HepG2 (cell line): ENCODE measurements around the gene NR1I2. TPM values are rescaled to one million over a fixed set of nuclear protein-coding genes. Genes with fewer than 3 reads are reported as not detected.

Experiments used
- CEBPZ ChIP-seq: IDR thresholded peaks from 2 replicates; pipeline ENCODE4 v1.6.1; 2012; ENCODE audit warnings: low read length, improper control_type of control experiment
- CENPBD1 ChIP-seq: sonication (generic); formaldehyde crosslinking; IDR thresholded peaks from 2 replicates; pipeline ENCODE4 v1.8.0; 2022; ENCODE audit warnings: missing genetic modification reagents, low read depth, mild to moderate bottlenecking, borderline replicate concordance
- FOXM1 ChIP-seq: sonication (generic); formaldehyde crosslinking; IDR thresholded peaks from 2 replicates; pipeline ENCODE4 v1.5.0; 2020; ENCODE audit warnings: missing genetic modification reagents
- HMG20B ChIP-seq: conservative IDR thresholded peaks from 2 replicates; pipeline ENCODE4 v1.6.1; 2016; ENCODE audit warnings: missing genetic modification reagents, missing compliant biosample characterization
- ISL2 ChIP-seq: sonication (generic); formaldehyde crosslinking; IDR thresholded peaks from 2 replicates; pipeline ENCODE4 v1.5.0; 2020; ENCODE audit warnings: missing genetic modification reagents
- JARID2 ChIP-seq: sonication (generic); formaldehyde crosslinking; IDR thresholded peaks from 2 replicates; pipeline ENCODE4 v1.8.1; 2023; ENCODE audit warnings: missing genetic modification reagents, inconsistent platforms; ENCODE audit not compliant: insufficient replicate concordance
- KDM1A ChIP-seq: IDR thresholded peaks from 2 replicates; pipeline ENCODE4 v1.6.1; 2016; ENCODE audit warnings: missing compliant biosample characterization
- KDM3A ChIP-seq: IDR thresholded peaks from 2 replicates; pipeline ENCODE4 v1.6.1; 2018; ENCODE audit warnings: low read depth, missing compliant biosample characterization
- PHF8 ChIP-seq: sonication (generic); formaldehyde crosslinking; IDR thresholded peaks from 2 replicates; pipeline ENCODE4 v1.5.0; 2020; ENCODE audit warnings: missing genetic modification reagents
- PITX1 ChIP-seq: sonication (generic); formaldehyde crosslinking; IDR thresholded peaks from 2 replicates; pipeline ENCODE4 v1.5.1; 2020; ENCODE audit warnings: mild to moderate bottlenecking, missing genetic modification reagents
- POGZ ChIP-seq: sonication (generic); formaldehyde crosslinking; IDR thresholded peaks from 2 replicates; pipeline ENCODE4 v1.4.0; 2020; ENCODE audit warnings: mild to moderate bottlenecking, missing genetic modification reagents
- SP5 ChIP-seq: IDR thresholded peaks from 2 replicates; pipeline ENCODE4 v1.6.1; 2016; ENCODE audit warnings: low read depth, borderline replicate concordance
- TBX2 ChIP-seq: sonication (generic); formaldehyde crosslinking; IDR thresholded peaks from 2 replicates; pipeline ENCODE4 v1.5.0; 2020; ENCODE audit warnings: missing genetic modification reagents, mild to moderate bottlenecking, borderline replicate concordance
- TEF ChIP-seq: sonication (generic); formaldehyde crosslinking; IDR thresholded peaks from 2 replicates; pipeline ENCODE4 v1.5.0; 2020; ENCODE audit warnings: missing genetic modification reagents
- TFDP1 ChIP-seq: IDR thresholded peaks from 2 replicates; pipeline ENCODE4 v1.6.1; 2016; ENCODE audit warnings: missing compliant biosample characterization, missing genetic modification reagents, borderline replicate concordance
- ZFP90 ChIP-seq: sonication (generic); formaldehyde crosslinking; IDR thresholded peaks from 2 replicates; pipeline ENCODE4 v1.8.0; 2022; ENCODE audit warnings: missing genetic modification reagents, mild to moderate bottlenecking, inconsistent platforms, borderline replicate concordance
- ZNF264 ChIP-seq: sonication (generic); formaldehyde crosslinking; IDR thresholded peaks from 2 replicates; pipeline ENCODE4 v1.4.0; 2020; ENCODE audit warnings: missing genetic modification reagents
- ZNF33A ChIP-seq: sonication (generic); formaldehyde crosslinking; IDR thresholded peaks from 2 replicates; pipeline ENCODE4 v1.5.1; 2020; ENCODE audit warnings: missing genetic modification reagents, mild to moderate bottlenecking, moderate library complexity, borderline replicate concordance
- ZNF614 ChIP-seq: IDR thresholded peaks from 2 replicates; pipeline ENCODE4 v1.6.1; 2018; ENCODE audit warnings: missing biosample characterization, missing genetic modification reagents, inconsistent platforms, borderline replicate concordance
- ZNF670 ChIP-seq: sonication (generic); formaldehyde crosslinking; IDR thresholded peaks from 2 replicates; pipeline ENCODE4 v1.8.0; 2022; ENCODE audit warnings: mild to moderate bottlenecking, missing genetic modification reagents, borderline replicate concordance
- ZNF790 ChIP-seq: sonication (generic); formaldehyde crosslinking; IDR thresholded peaks from 2 replicates; pipeline ENCODE4 v1.8.0; 2022; ENCODE audit warnings: missing genetic modification reagents, mild to moderate bottlenecking, borderline replicate concordance
- ZNF891 ChIP-seq: sonication (generic); formaldehyde crosslinking; IDR thresholded peaks from 2 replicates; pipeline ENCODE4 v1.5.0; 2020; ENCODE audit warnings: mild to moderate bottlenecking, missing genetic modification reagents
- ZSCAN25 ChIP-seq: sonication (generic); formaldehyde crosslinking; IDR thresholded peaks from 2 replicates; pipeline ENCODE4 v1.8.0; 2022; ENCODE audit warnings: mild to moderate bottlenecking, missing genetic modification reagents
- ZXDC ChIP-seq: sonication (generic); formaldehyde crosslinking; IDR thresholded peaks from 2 replicates; pipeline ENCODE4 v1.5.0; 2020; ENCODE audit warnings: mild to moderate bottlenecking, missing genetic modification reagents
- polyA plus RNA-seq, 8 experiments: library from polyadenylated mRNA; depleted of rRNA in 3 of 8; stranded (reverse) in 7 of 8; unstranded in 1 of 8; fragments of >200 nt; fragmentation: Illumina TruSeq in 4 of 8; extraction: Trizol in 4 of 8; gene quantifications; 2 replicates each; pipeline versions ENCODE4 v1.2.1 to v1.2.3, GENCODE V29; 2011 to 2016; ENCODE audit warnings: low read depth in 4 of 8, missing spikeins in 1 of 8, mixed read lengths in 1 of 8; ENCODE audit not compliant: insufficient read depth in 1 of 8
- total RNA-seq, 5 experiments: library from RNA; depleted of rRNA; stranded (reverse); fragments of >200 nt; fragmentation: Illumina TruSeq; extraction: Trizol; gene quantifications; 2 replicates each; pipeline ENCODE4 v1.2.3, GENCODE V29; 2016; ENCODE audit warnings: low read depth in 1 of 5

Gene NR1I2
- total and polyA plus RNA-seq, 2 of the 13 experiments (the other 11 are each of a cell fraction or from before 2014, with no cell fraction given), result 8.8 to 13.4 TPM

- TF ChIP-seq TEF (CRISPR knock-in tag) (no peak), ZNF33A (CRISPR knock-in tag) (no peak), ZXDC (CRISPR knock-in tag) (no peak), ZNF790 (CRISPR knock-in tag) (no peak), JARID2 (no peak), ZFP90 (CRISPR knock-in tag) (no peak), PITX1 (CRISPR knock-in tag) (0 out of 2 replicates have a peak, but pooled peaks have one; percentile 18), POGZ (CRISPR knock-in tag) (0 out of 2 replicates have a peak, but pooled peaks have one; percentile 24), ZSCAN25 (CRISPR knock-in tag) (no peak), ZNF264 (0 out of 2 replicates have a peak, but pooled peaks have one; percentile 44), ISL2 (CRISPR knock-in tag) (no peak), HMG20B (no peak), CENPBD1 (no peak), KDM1A (no peak), TBX2 (CRISPR knock-in tag) (peak; percentile 20; the same call in 1 of the 2 replicates), SP5 (peak; percentile 51; the same call in 1 of the 2 replicates), ZNF891 (CRISPR knock-in tag) (no peak), ZNF670 (CRISPR knock-in tag) (no peak), KDM3A (CRISPR knock-in tag) (no peak), FOXM1 (no peak), CEBPZ (no peak), TFDP1 (CRISPR knock-in tag) (no peak), PHF8 (CRISPR knock-in tag) (no peak), ZNF614 (CRISPR knock-in tag) (no peak)
These were observed 13.9 kb downstream of the NR1I2 start (continued) for GRCh38 chr3:119795849-119796248.
